Omental fat pad (tissue), 4 donors: Measurements from ENCODE around the gene GDE1. TPM values are rescaled to one million over a fixed set of nuclear protein-coding genes. Genes with fewer than 3 reads are reported as not detected.

Experiments
- ATAC-seq: fragments of 150-250 bp; one replicate; pipeline ENCODE4 v1.9.1; 2016; ENCODE audit warnings: mild to moderate bottlenecking, moderate library complexity; ENCODE audit not compliant: low FRiP score
- DNase-seq: peaks from one replicate; pipeline ENCODE4 v3.0.0-alpha.2; 2019; ENCODE audit warnings: low spot score
- CTCF ChIP-seq, 3 donors: fragments of 450-650 bp; IDR thresholded peaks; one replicate each; pipeline ENCODE4 v1.5.1; 2016 to 2017; ENCODE audit warnings: antibody characterized with exemption in 3 of 3, mild to moderate bottlenecking in 3 of 3, moderate library complexity in 2 of 3
- total RNA-seq, 4 donors: library from RNA; depleted of rRNA; stranded (reverse); fragments of >200 nt; gene quantifications; one replicate each; pipeline ENCODE4 v1.1.0, GENCODE V29; 2016

The GDE1 gene
- total RNA-seq, 4 donors from 2014 or later = 38.7 to 68.0 (median 49.8) TPM

DNA sequence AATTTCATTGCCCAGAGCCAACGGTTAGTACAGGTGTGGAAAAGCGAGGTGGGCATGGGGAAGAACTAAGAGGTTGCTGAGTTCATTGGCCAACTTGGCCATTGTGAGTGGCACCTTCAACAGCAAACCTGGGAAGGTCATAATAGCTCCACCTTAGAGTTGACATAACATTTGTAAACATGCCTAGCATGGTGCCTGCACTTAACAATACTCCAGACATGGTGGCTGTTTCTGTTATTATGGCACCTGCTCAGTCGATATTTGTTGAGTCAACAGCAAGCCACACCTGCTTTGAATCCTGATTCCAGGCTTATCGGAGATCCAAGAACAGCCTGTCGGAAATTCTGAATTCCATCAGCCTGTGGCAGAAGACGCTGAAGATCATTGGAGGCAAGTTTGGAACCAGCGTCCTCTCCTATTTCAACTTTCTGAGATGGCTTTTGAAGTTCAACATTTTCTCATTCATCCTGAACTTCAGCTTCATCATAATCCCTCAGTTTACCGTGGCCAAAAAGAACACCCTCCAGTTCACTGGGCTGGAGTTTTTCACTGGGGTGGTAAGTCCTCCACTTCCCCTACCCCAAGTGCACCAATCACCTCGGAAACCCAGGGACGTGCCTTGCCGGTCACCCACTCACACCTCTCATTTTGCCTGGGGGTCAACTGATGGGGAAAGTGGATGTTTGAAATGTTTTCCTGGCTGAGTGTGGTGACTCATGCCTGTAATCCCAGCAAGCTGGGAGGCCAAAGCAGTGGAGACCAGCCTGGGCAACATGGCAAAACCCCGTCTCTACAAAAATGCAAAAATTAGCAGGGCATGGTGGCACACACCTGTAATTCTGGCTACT lies 58.2 kb downstream of the GDE1 start:
- DNase-seq (no peak), ATAC-seq (no peak)
- TF ChIP-seq CTCF (IDR thresholded peaks at IDR 0.05) = no peak

DNA sequence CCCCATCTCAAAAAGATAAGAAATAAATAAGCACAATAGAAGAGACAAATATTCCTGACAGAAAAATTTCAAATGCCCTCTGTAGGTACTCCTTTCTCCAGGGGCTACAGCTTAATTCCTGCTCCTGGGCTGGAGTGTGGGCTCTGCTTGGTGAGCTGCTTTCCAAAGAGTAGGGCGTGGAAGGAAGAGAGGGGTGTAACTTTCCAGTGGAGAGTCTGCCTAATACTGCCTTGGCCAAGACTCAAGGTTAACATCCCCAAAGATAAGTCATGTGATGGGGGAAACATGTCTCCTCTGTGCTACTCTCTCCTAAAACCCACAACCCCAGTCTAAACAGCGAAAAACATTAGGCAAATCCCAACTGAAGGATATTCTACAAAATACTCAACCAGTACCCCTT lies 61.5 kb downstream of the GDE1 start:
- no peak for DNase-seq
- TF ChIP-seq CTCF (IDR thresholded peaks at IDR 0.05) = no peak

GRCh38 chr16:19458722-19459379 lies 63.0 kb downstream of the GDE1 start:
- no peak for ATAC-seq
- no peak for TF ChIP-seq CTCF (IDR thresholded peaks at IDR 0.05)
- no peak for DNase-seq

More for the DNA sequence above, 61.5 kb downstream of the GDE1 start:
- no peak for ATAC-seq

Other genes starting within 250 kb of the GDE1 start
- gene CLEC19A, start 236.4 kb downstream of the GDE1 start, total RNA-seq = not detected
- 1 to 10 TPM in 3 of 4 donors, under 1 TPM in 1; 0.47 to 7.1 (median 1.1) TPM for gene TMC5, start 104.2 kb downstream of the GDE1 start, total RNA-seq
- gene CCP110, start 1.8 kb upstream of the GDE1 start, total RNA-seq = 10 to 100 TPM in 3 of 4 donors, 1 to 10 TPM in 1; 8.9 to 18.8 (median 14.3) TPM
- 10 to 100 TPM; 42.4 to 59.3 (median 43.1) TPM for gene VPS35L, start 33.6 kb upstream of the GDE1 start, total RNA-seq
- gene KNOP1, start 196.1 kb upstream of the GDE1 start, total RNA-seq = 10 to 100 TPM in 2 of 4 donors, 1 to 10 TPM in 2; 4.6 to 19.9 (median 10.1) TPM
- gene IQCK, start 196.2 kb upstream of the GDE1 start, total RNA-seq = 10 to 100 TPM; 14.5 to 28.2 (median 18.9) TPM